ENCODE measurements around the gene RTP4.

The RTP4 gene

GRCh38 chr3:187367561-187368103 is 553 bp upstream of the RTP4 start:
- Histone ChIP-seq H3K27me3 (ENCODE audit: control insufficient read depth in 1 of 2, insufficient read depth in 2 of 2, low read length in 2 of 2) (no peaks in the 10 kb centered on the region), H3K9ac (ENCODE audit: low read depth in 1 of 2, low read length in 2 of 2) (peak overlapping the region; percentile 61 to 86), H3K9me3 (ENCODE audit: control insufficient read depth in 1 of 2, low read length in 2 of 2) (no peaks in the 10 kb centered on the region), H3K36me3 (ENCODE audit: control insufficient read depth in 1 of 2, insufficient read depth in 2 of 2, low read length in 2 of 2) (peaks cover 9 to 17% of the 10 kb centered on the region in 2 donors), H3K4me3 (ENCODE audit: low read depth in 1 of 2, low read length in 2 of 2) (peak overlapping the region; percentile 71 to 87), H3K27ac (ENCODE audit: low read depth, low read length) (peak overlapping the region; percentile 63), H3K4me1 (ENCODE audit: control insufficient read depth in 1 of 2, insufficient read depth in 2 of 2, low read length in 2 of 2) (peaks cover 4 to 10% of the 10 kb centered on the region in 2 donors)

DNA sequence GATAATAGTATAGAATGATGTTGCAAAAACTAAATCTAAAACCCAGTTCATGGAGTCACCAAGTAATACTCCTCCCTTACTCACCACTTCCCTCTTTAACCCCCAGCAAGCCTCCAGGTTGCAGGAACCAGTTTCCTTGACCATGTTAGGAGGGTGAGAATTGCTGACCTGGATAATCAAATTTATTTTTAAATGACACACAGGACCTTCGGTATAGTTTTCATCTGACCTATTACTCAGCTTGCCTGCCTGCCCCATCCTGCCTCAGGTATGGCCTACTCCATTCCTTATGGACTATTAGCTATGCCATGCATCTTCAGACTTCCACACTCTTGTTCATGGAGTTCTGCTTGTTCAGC is 883 bp downstream of the RTP4 start:
- Histone ChIP-seq H3K27ac (ENCODE audit: low read depth, low read length) (no peak overlapping the region), H3K9ac (ENCODE audit: low read depth in 1 of 2, low read length in 2 of 2) (peak overlapping the region; percentile 69 to 86), H3K9me3 (ENCODE audit: control insufficient read depth in 1 of 2, low read length in 2 of 2) (no peaks in the 10 kb centered on the region), H3K27me3 (ENCODE audit: control insufficient read depth in 1 of 2, insufficient read depth in 2 of 2, low read length in 2 of 2) (no peaks in the 10 kb centered on the region), H3K36me3 (ENCODE audit: control insufficient read depth in 1 of 2, insufficient read depth in 2 of 2, low read length in 2 of 2) (peaks cover 9 to 17% of the 10 kb centered on the region in 2 donors), H3K4me3 (ENCODE audit: low read depth in 1 of 2, low read length in 2 of 2) (peak overlapping the region; percentile 71 to 87), H3K4me1 (ENCODE audit: control insufficient read depth in 1 of 2, insufficient read depth in 2 of 2, low read length in 2 of 2) (peaks cover 4 to 10% of the 10 kb centered on the region in 2 donors)

DNA sequence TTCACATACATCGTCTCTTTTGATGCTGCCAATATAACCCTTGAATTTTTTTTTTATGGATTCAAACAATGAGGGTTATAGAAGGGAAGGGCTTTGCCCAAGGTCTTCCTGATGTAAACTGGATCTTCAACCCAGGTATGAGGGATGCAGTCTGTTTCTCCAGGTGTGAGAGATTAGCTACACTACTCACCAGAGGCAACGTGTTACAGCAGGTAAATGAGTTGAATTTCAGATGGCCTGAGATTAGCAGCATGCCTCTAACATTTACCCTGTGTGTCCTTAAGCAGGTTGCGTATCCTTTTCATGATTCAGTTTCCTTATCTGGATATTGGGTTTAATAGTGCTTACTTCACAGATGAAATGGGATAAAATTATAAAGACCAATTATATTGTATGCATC is 1.9 kb downstream of the RTP4 start:
- H3K9me3 ChIP-seq (ENCODE audit: control insufficient read depth in 1 of 2, low read length in 2 of 2), result no peaks in the 10 kb centered on the region
- H3K36me3 ChIP-seq (ENCODE audit: control insufficient read depth in 1 of 2, insufficient read depth in 2 of 2, low read length in 2 of 2), result peaks cover 9 to 17% of the 10 kb centered on the region in 2 donors
- peak overlapping the region; percentile 7 to 67 for H3K4me3 ChIP-seq (ENCODE audit: low read depth in 1 of 2, low read length in 2 of 2)
- H3K27me3 ChIP-seq (ENCODE audit: control insufficient read depth in 1 of 2, insufficient read depth in 2 of 2, low read length in 2 of 2), result no peaks in the 10 kb centered on the region
- no peak overlapping the region for H3K27ac ChIP-seq (ENCODE audit: low read depth, low read length)
- H3K9ac ChIP-seq (ENCODE audit: low read depth in 1 of 2, low read length in 2 of 2), result no peak overlapping the region
- H3K4me1 ChIP-seq (ENCODE audit: control insufficient read depth in 1 of 2, insufficient read depth in 2 of 2, low read length in 2 of 2), result peaks cover 4 to 10% of the 10 kb centered on the region in 2 donors

DNA sequence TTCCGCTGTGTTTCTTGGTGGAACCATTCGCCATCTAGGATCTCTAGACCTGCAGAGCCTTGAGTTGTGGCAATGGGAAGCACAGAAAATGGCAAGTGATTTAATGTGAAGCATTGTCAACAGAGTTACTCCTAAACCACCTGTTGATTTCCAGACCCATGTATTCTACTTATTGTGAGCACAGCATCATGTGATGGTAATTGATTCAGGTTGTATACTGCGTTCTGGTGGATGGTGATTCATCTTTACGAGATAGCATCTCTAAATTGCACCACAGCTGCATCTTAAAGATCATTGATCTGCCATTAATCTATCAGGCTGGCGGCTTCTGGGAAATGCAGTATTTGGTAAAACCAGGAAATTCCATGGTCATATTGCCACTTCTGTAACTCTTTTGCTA is 7.4 kb downstream of the RTP4 start:
- Histone ChIP-seq H3K27ac (ENCODE audit: low read depth, low read length) (no peak overlapping the region), H3K36me3 (ENCODE audit: control insufficient read depth in 1 of 2, insufficient read depth in 2 of 2, low read length in 2 of 2) (peaks cover 6 to 17% of the 10 kb centered on the region in 2 donors), H3K4me1 (ENCODE audit: control insufficient read depth in 1 of 2, insufficient read depth in 2 of 2, low read length in 2 of 2) (no peaks in the 10 kb centered on the region), H3K9me3 (ENCODE audit: control insufficient read depth in 1 of 2, low read length in 2 of 2) (no peaks in the 10 kb centered on the region), H3K9ac (ENCODE audit: low read depth in 1 of 2, low read length in 2 of 2) (no peak overlapping the region), H3K4me3 (ENCODE audit: low read depth in 1 of 2, low read length in 2 of 2) (no peak overlapping the region), H3K27me3 (ENCODE audit: control insufficient read depth in 1 of 2, insufficient read depth in 2 of 2, low read length in 2 of 2) (no peaks in the 10 kb centered on the region)

DNA sequence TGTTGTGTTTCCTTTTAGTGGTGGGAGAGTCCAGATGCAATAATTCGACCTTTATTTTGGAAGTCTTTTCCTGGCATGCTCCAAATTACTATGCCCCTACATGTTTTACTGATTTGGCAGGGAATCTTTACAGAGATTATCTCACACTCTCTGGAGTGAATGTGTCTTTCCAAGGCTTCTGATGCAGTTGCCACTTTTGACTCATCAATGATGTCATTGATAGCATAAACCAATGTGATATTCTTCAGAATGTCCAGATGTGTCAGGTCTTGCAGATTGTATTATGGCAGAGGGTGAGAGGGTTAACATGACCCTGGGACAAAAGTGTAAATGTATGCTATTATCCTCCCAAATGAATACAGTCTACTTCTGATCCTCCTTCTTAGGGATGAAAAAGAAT is 9.7 kb downstream of the RTP4 start:
- no peak overlapping the region for H3K4me3 ChIP-seq (ENCODE audit: low read depth in 1 of 2, low read length in 2 of 2)

GRCh38 chr3:187382609-187383151 is 14.5 kb downstream of the RTP4 start:
- Histone ChIP-seq H3K36me3 (ENCODE audit: control insufficient read depth in 1 of 2, insufficient read depth in 2 of 2, low read length in 2 of 2) (no peaks in the 10 kb centered on the region), H3K9me3 (ENCODE audit: control insufficient read depth in 1 of 2, low read length in 2 of 2) (no peaks in the 10 kb centered on the region), H3K27me3 (ENCODE audit: control insufficient read depth in 1 of 2, insufficient read depth in 2 of 2, low read length in 2 of 2) (no peaks in the 10 kb centered on the region), H3K4me1 (ENCODE audit: control insufficient read depth in 1 of 2, insufficient read depth in 2 of 2, low read length in 2 of 2) (no peaks in the 10 kb centered on the region), H3K4me3 (ENCODE audit: low read depth in 1 of 2, low read length in 2 of 2) (no peak overlapping the region), H3K27ac (ENCODE audit: low read depth, low read length) (no peak overlapping the region), H3K9ac (ENCODE audit: low read depth in 1 of 2, low read length in 2 of 2) (no peak overlapping the region)

More for the DNA sequence above, 9.7 kb downstream of the RTP4 start:
- Histone ChIP-seq H3K9ac (ENCODE audit: low read depth in 1 of 2, low read length in 2 of 2) (no peak overlapping the region), H3K9me3 (ENCODE audit: control insufficient read depth in 1 of 2, low read length in 2 of 2) (no peaks in the 10 kb centered on the region), H3K27me3 (ENCODE audit: control insufficient read depth in 1 of 2, insufficient read depth in 2 of 2, low read length in 2 of 2) (no peaks in the 10 kb centered on the region), H3K27ac (ENCODE audit: low read depth, low read length) (no peak overlapping the region), H3K36me3 (ENCODE audit: control insufficient read depth in 1 of 2, insufficient read depth in 2 of 2, low read length in 2 of 2) (no peaks in the 10 kb centered on the region), H3K4me1 (ENCODE audit: control insufficient read depth in 1 of 2, insufficient read depth in 2 of 2, low read length in 2 of 2) (no peaks in the 10 kb centered on the region)

- Histone ChIP-seq H3K9me3 (ENCODE audit: control insufficient read depth in 1 of 2, low read length in 2 of 2) (no peaks in the 10 kb centered on the region), H3K4me3 (ENCODE audit: low read depth in 1 of 2, low read length in 2 of 2) (no peak overlapping the region), H3K27ac (ENCODE audit: low read depth, low read length) (no peak overlapping the region), H3K4me1 (ENCODE audit: control insufficient read depth in 1 of 2, insufficient read depth in 2 of 2, low read length in 2 of 2) (no peaks in the 10 kb centered on the region), H3K27me3 (ENCODE audit: control insufficient read depth in 1 of 2, insufficient read depth in 2 of 2, low read length in 2 of 2) (no peaks in the 10 kb centered on the region), H3K36me3 (ENCODE audit: control insufficient read depth in 1 of 2, insufficient read depth in 2 of 2, low read length in 2 of 2) (no peaks in the 10 kb centered on the region), H3K9ac (ENCODE audit: low read depth in 1 of 2, low read length in 2 of 2) (no peak overlapping the region)
Observed at GRCh38 chr3:187383246-187383645, 15.1 kb downstream of the RTP4 start.

DNA sequence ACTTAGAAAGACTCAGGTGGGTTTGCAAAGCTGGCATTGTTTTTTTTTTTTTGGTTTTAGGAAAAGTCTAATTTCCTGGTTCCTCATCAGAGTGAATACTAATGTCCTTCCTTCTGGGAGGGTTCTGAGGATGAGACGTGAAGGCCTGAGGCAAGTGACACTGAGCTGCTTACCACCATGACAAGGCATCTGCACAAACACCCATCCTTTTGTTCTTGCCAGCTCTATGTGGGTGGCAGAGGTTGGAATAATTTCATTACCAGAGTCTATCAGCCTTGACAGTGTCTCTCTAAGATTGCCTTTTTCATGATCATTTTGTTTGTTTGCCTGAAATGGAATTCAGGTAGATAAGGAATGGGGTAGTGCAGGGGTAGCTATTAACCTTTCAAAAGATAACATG is 17.1 kb downstream of the RTP4 start:
- Histone ChIP-seq H3K27me3 (ENCODE audit: control insufficient read depth in 1 of 2, insufficient read depth in 2 of 2, low read length in 2 of 2) (no peaks in the 10 kb centered on the region), H3K9ac (ENCODE audit: low read depth in 1 of 2, low read length in 2 of 2) (no peak overlapping the region), H3K4me1 (ENCODE audit: control insufficient read depth in 1 of 2, insufficient read depth in 2 of 2, low read length in 2 of 2) (no peaks in the 10 kb centered on the region), H3K27ac (ENCODE audit: low read depth, low read length) (no peak overlapping the region), H3K9me3 (ENCODE audit: control insufficient read depth in 1 of 2, low read length in 2 of 2) (no peaks in the 10 kb centered on the region), H3K36me3 (ENCODE audit: control insufficient read depth in 1 of 2, insufficient read depth in 2 of 2, low read length in 2 of 2) (no peaks in the 10 kb centered on the region), H3K4me3 (ENCODE audit: low read depth in 1 of 2, low read length in 2 of 2) (no peak overlapping the region)

DNA sequence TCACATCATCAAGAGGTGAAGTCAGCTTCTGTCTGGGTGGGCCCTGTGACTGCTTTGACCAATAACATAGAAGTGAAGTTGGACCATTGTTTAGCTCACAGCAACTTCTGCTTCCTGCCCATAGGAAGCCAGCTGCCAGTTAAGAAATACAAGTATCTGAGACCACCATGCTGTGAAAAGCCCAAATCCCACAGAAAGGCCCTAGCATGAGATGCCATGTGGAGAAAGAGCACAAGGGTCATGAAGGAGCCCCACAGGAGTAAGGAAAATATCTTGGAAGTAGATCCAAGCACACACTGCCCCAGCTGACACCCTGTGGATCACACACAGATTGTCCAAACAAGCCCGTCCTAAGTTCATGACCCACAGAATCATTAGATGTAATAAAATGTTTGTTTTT is 28.5 kb downstream of the RTP4 start:
- Histone ChIP-seq H3K4me1 (ENCODE audit: control insufficient read depth in 1 of 2, insufficient read depth in 2 of 2, low read length in 2 of 2) (no peaks in the 10 kb centered on the region), H3K9me3 (ENCODE audit: control insufficient read depth in 1 of 2, low read length in 2 of 2) (no peaks in the 10 kb centered on the region), H3K4me3 (ENCODE audit: low read depth in 1 of 2, low read length in 2 of 2) (no peak overlapping the region), H3K36me3 (ENCODE audit: control insufficient read depth in 1 of 2, insufficient read depth in 2 of 2, low read length in 2 of 2) (no peaks in the 10 kb centered on the region), H3K27me3 (ENCODE audit: control insufficient read depth in 1 of 2, insufficient read depth in 2 of 2, low read length in 2 of 2) (no peaks in the 10 kb centered on the region), H3K27ac (ENCODE audit: low read depth, low read length) (no peak overlapping the region), H3K9ac (ENCODE audit: low read depth in 1 of 2, low read length in 2 of 2) (no peak overlapping the region)

DNA sequence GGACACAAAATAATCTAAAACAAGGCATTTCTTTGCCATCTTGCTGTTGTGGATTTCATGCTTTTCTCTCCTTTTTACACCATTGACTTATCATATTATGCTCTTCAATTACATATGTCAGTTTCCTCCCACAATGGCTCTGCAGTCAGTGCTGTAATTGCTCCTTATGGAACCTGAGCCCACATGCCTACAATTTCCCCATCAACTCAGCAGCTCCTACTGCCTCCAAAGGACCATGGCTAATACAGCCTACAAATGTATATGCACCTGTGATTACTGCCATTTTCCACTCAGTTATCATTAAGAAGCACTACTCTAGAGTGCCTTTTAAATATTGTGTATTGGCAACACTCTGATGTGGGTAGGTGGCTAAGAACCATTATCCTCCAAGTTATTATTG is 30.8 kb downstream of the RTP4 start:
- H3K36me3 ChIP-seq (ENCODE audit: control insufficient read depth in 1 of 2, insufficient read depth in 2 of 2, low read length in 2 of 2), result no peaks in the 10 kb centered on the region
- H3K4me3 ChIP-seq (ENCODE audit: low read depth in 1 of 2, low read length in 2 of 2), result no peak overlapping the region
- H3K9ac ChIP-seq (ENCODE audit: low read depth in 1 of 2, low read length in 2 of 2), result no peak overlapping the region
- H3K27me3 ChIP-seq (ENCODE audit: control insufficient read depth in 1 of 2, insufficient read depth in 2 of 2, low read length in 2 of 2), result no peaks in the 10 kb centered on the region
- H3K9me3 ChIP-seq (ENCODE audit: control insufficient read depth in 1 of 2, low read length in 2 of 2), result no peaks in the 10 kb centered on the region
- H3K4me1 ChIP-seq (ENCODE audit: control insufficient read depth in 1 of 2, insufficient read depth in 2 of 2, low read length in 2 of 2), result no peaks in the 10 kb centered on the region
- no peak overlapping the region for H3K27ac ChIP-seq (ENCODE audit: low read depth, low read length)

DNA sequence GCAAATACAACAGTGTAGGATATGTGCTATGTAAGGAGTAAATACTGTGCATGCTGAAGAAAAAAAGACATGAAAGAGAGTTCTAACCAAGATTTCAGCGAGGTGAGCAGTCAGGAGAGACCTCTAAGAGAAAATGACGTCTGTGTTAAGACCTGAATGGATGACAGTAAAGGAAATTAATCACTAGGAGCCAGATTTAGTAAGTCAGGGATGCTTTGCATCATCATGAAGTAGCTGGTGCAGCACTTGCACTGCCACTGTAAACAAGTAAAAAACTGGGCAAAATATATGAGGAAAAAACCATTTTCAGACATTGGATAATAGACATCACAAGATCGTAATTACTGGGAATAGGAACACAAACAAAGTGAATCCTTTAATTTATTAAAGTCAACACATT is 32.6 kb downstream of the RTP4 start:
- Histone ChIP-seq H3K27ac (ENCODE audit: low read depth, low read length) (no peak overlapping the region), H3K4me3 (ENCODE audit: low read depth in 1 of 2, low read length in 2 of 2) (no peak overlapping the region), H3K4me1 (ENCODE audit: control insufficient read depth in 1 of 2, insufficient read depth in 2 of 2, low read length in 2 of 2) (no peaks in the 10 kb centered on the region), H3K9ac (ENCODE audit: low read depth in 1 of 2, low read length in 2 of 2) (no peak overlapping the region), H3K36me3 (ENCODE audit: control insufficient read depth in 1 of 2, insufficient read depth in 2 of 2, low read length in 2 of 2) (no peaks in the 10 kb centered on the region), H3K27me3 (ENCODE audit: control insufficient read depth in 1 of 2, insufficient read depth in 2 of 2, low read length in 2 of 2) (no peaks in the 10 kb centered on the region), H3K9me3 (ENCODE audit: control insufficient read depth in 1 of 2, low read length in 2 of 2) (no peaks in the 10 kb centered on the region)
